Liver (tissue), 9 donors: Measurements from ENCODE around the gene CCNDBP1. TPM values are rescaled to one million over a fixed set of nuclear protein-coding genes. Genes with fewer than 3 reads are reported as not detected.

Experiments used
- DNase-seq: peaks from one replicate; pipeline ENCODE4 v3.0.0-alpha.2; 2017; ENCODE audit warnings: low spot score
- H3K27ac ChIP-seq, 2 donors: one replicate each; pipeline ENCODE4 v1.7.0; 2013; ENCODE audit warnings: inconsistent platforms in 2 of 2, low read length in 2 of 2, control low read depth in 1 of 2, low read depth in 1 of 2, mild to moderate bottlenecking in 1 of 2
- H3K27me3 ChIP-seq, 4 donors: one replicate each; pipeline versions ENCODE4 v1.6.1 to v1.7.0; 2013; ENCODE audit warnings: low read length in 3 of 4, inconsistent platforms in 1 of 4, mild to moderate bottlenecking in 1 of 4, moderate library complexity in 1 of 4; ENCODE audit not compliant: control insufficient read depth in 4 of 4, insufficient read depth in 4 of 4
- H3K36me3 ChIP-seq, 4 donors: one replicate each; pipeline versions ENCODE4 v1.6.1 to v1.7.0; 2013; ENCODE audit warnings: low read length in 3 of 4, mild to moderate bottlenecking in 3 of 4, low read depth in 1 of 4, moderate library complexity in 1 of 4; ENCODE audit not compliant: control insufficient read depth in 4 of 4, insufficient read depth in 3 of 4
- H3K4me1 ChIP-seq, 4 donors: one replicate each; pipeline versions ENCODE4 v1.6.1 to v1.7.0; 2013; ENCODE audit warnings: low read length in 3 of 4, mild to moderate bottlenecking in 3 of 4, moderate library complexity in 1 of 4; ENCODE audit not compliant: control insufficient read depth in 4 of 4, insufficient read depth in 4 of 4
- H3K4me3 ChIP-seq, 3 donors: one replicate each; pipeline versions ENCODE4 v1.6.1 to v1.7.0; 2013; ENCODE audit warnings: low read length in 3 of 3, control low read depth in 1 of 3, low read depth in 1 of 3, mild to moderate bottlenecking in 1 of 3
- H3K9ac ChIP-seq, 2 donors: one replicate each; pipeline ENCODE4 v1.7.0; 2013; ENCODE audit warnings: low read length in 2 of 2, mild to moderate bottlenecking in 2 of 2, moderate library complexity in 2 of 2, control low read depth in 1 of 2, low read depth in 1 of 2
- H3K9me3 ChIP-seq, 4 donors: one replicate each; pipeline versions ENCODE4 v1.6.1 to v1.7.0; 2013; ENCODE audit warnings: low read length in 3 of 4; ENCODE audit not compliant: control insufficient read depth in 4 of 4
- CTCF ChIP-seq: fragments of 150-350 bp; IDR thresholded peaks from 2 replicates; pipeline ENCODE4 v1.5.1; 2017; ENCODE audit warnings: improper control_type of control experiment, low read depth, low read length; ENCODE audit not compliant: missing input control
- FOXA1 ChIP-seq: IDR thresholded peaks from 2 replicates; pipeline ENCODE4 v1.6.1; 2016; ENCODE audit warnings: antibody characterized with exemption
- GABPA ChIP-seq, 2 donors: IDR thresholded peaks in 1 of 2; conservative IDR thresholded peaks in 1 of 2; 2 replicates each; pipeline ENCODE4 v1.6.1; 2016; ENCODE audit warnings: antibody characterized with exemption in 2 of 2, mild to moderate bottlenecking in 1 of 2, moderate library complexity in 1 of 2
- HNF4A ChIP-seq, 2 donors: conservative IDR thresholded peaks; 2 replicates each; pipeline ENCODE4 v1.6.1; 2016; ENCODE audit warnings: antibody characterized with exemption in 2 of 2, mild to moderate bottlenecking in 2 of 2
- HNF4G ChIP-seq: IDR thresholded peaks from 2 replicates; pipeline ENCODE4 v1.6.1; 2016; ENCODE audit warnings: antibody characterized with exemption
- JUND ChIP-seq, 2 donors: IDR thresholded peaks; 2 replicates each; pipeline ENCODE4 v1.6.1; 2016; ENCODE audit warnings: antibody characterized with exemption in 2 of 2
- NR2F2 ChIP-seq: IDR thresholded peaks from 2 replicates; pipeline ENCODE4 v1.6.1; 2016; ENCODE audit warnings: antibody characterized with exemption
- SP1 ChIP-seq: IDR thresholded peaks from 2 replicates; pipeline ENCODE4 v1.6.1; 2018; ENCODE audit warnings: antibody characterized with exemption, mild to moderate bottlenecking
- TAF1 ChIP-seq: conservative IDR thresholded peaks from 2 replicates; pipeline ENCODE4 v1.6.1; 2016; ENCODE audit warnings: antibody characterized with exemption, mild to moderate bottlenecking
- ZBTB33 ChIP-seq: IDR thresholded peaks from 2 replicates; pipeline ENCODE4 v1.6.1; 2016; ENCODE audit warnings: antibody characterized with exemption
- WGBS: extraction: QIAGEN DNeasy Blood & Tissue Kit; methylation state at CpG from one replicate; pipeline ENCODE4 v1.1.7; 2013; 5-methylcytosine and 5-hydroxymethylcytosine counted together
- polyA plus RNA-seq, 2 donors: library from polyadenylated mRNA; stranded (reverse) in 1 of 2; unstranded in 1 of 2; fragments of 200-250 nt in 1 of 2; fragments of >200 nt in 1 of 2; fragmentation: Nextera tagmentation in 1 of 2; extraction: Ambion mirVana in 1 of 2; gene quantifications; one replicate each; pipeline versions ENCODE4 v1.2.1 to v1.2.3, GENCODE V29; 2013 to 2015
- total RNA-seq, 2 donors: library from RNA; depleted of rRNA; stranded (reverse); fragments of >200 nt; gene quantifications; one replicate each; pipeline ENCODE4 v1.2.3, GENCODE V29; 2014
- TF ChIP-seq, protein P1 (sequence below): IDR thresholded peaks from 2 replicates; pipeline ENCODE4 v1.6.1; 2016; ENCODE audit warnings: antibody characterized with exemption
- TF ChIP-seq, protein P2 (sequence below): IDR thresholded peaks from 2 replicates; pipeline ENCODE4 v1.6.1; 2016; ENCODE audit warnings: antibody characterized with exemption, mild to moderate bottlenecking
- donor health status: healthy.
- donor health status: healthy.
- donor health status: healthy.
- donor health status: healthy.
- donor health status: healthy.

The CCNDBP1 gene
- total and polyA plus RNA-seq, 4 donors: 21.4 to 160 (median 26.4) TPM

- TF ChIP-seq SP1 (no peak), JUND (IDR thresholded peaks at IDR 0.05) (no peak), ZBTB33 (no peak), HNF4A (conservative IDR thresholded peaks at IDR 0.05) (no peak), HNF4G (no peak)
- TF ChIP-seq, protein P1, sequence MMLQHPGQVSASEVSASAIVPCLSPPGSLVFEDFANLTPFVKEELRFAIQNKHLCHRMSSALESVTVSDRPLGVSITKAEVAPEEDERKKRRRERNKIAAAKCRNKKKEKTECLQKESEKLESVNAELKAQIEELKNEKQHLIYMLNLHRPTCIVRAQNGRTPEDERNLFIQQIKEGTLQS: no peak
Observed at GRCh38 chr15:43193710-43194109, 8.5 kb downstream of the CCNDBP1 start (continued).

- no peak overlapping the region for H3K27ac ChIP-seq
- H3K9me3 ChIP-seq: no peaks in the 10 kb centered on the region
- no peak overlapping the region for H3K9ac ChIP-seq
- 95% methylated on average over 2 of the region's 2 CpGs for WGBS
- peaks cover 7 to 62% (median 53%) of the 10 kb centered on the region in 4 donors for H3K36me3 ChIP-seq
- DNase-seq: no peak
- TF ChIP-seq NR2F2: no peak
- TF ChIP-seq TAF1: no peak
- TF ChIP-seq, protein P2, sequence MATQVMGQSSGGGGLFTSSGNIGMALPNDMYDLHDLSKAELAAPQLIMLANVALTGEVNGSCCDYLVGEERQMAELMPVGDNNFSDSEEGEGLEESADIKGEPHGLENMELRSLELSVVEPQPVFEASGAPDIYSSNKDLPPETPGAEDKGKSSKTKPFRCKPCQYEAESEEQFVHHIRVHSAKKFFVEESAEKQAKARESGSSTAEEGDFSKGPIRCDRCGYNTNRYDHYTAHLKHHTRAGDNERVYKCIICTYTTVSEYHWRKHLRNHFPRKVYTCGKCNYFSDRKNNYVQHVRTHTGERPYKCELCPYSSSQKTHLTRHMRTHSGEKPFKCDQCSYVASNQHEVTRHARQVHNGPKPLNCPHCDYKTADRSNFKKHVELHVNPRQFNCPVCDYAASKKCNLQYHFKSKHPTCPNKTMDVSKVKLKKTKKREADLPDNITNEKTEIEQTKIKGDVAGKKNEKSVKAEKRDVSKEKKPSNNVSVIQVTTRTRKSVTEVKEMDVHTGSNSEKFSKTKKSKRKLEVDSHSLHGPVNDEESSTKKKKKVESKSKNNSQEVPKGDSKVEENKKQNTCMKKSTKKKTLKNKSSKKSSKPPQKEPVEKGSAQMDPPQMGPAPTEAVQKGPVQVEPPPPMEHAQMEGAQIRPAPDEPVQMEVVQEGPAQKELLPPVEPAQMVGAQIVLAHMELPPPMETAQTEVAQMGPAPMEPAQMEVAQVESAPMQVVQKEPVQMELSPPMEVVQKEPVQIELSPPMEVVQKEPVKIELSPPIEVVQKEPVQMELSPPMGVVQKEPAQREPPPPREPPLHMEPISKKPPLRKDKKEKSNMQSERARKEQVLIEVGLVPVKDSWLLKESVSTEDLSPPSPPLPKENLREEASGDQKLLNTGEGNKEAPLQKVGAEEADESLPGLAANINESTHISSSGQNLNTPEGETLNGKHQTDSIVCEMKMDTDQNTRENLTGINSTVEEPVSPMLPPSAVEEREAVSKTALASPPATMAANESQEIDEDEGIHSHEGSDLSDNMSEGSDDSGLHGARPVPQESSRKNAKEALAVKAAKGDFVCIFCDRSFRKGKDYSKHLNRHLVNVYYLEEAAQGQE: no peak
- no peak for TF ChIP-seq GABPA (IDR thresholded peaks at IDR 0.05 in 1 of 2, conservative IDR thresholded peaks at IDR 0.05 in 1 of 2)
- TF ChIP-seq CTCF: no peak
- TF ChIP-seq HNF4A (conservative IDR thresholded peaks at IDR 0.05): no peak
- no peak for TF ChIP-seq FOXA1
- H3K4me1 ChIP-seq: peaks cover 0 to 4% (median 2%) of the 10 kb centered on the region in 4 donors
- no peaks in the 10 kb centered on the region for H3K27me3 ChIP-seq
- no peak overlapping the region for H3K4me3 ChIP-seq
Observed at GRCh38 chr15:43194795-43195194, 9.6 kb downstream of the CCNDBP1 start.
